B cell (primary cell): ENCODE results near the gene KCNF1. TPM values are rescaled to one million over a fixed set of nuclear protein-coding genes. Genes with fewer than 3 reads are reported as not detected.

Experiments
- ATAC-seq: fragments of 200-7000 bp; cut with Tn5 transposase; one replicate; pipeline ENCODE4 v1.10.0; 2021; ENCODE audit warnings: low read depth, mild to moderate bottlenecking, moderate number of reproducible peaks, moderate library complexity
- CTCF ChIA-PET: fragments of 350-600 bp; sonication (Branson Sonifier 250); formaldehyde crosslinking; loops from one replicate; lab custom pipeline; 2021; ENCODE audit warnings: antibody characterized with exemption, inconsistent platforms; lab: Charles Lee
- POLR2A ChIA-PET: fragments of 350-600 bp; sonication (Branson Sonifier 250); formaldehyde crosslinking; loops from one replicate; lab custom pipeline; 2021; ENCODE audit warnings: antibody characterized with exemption; lab: Charles Lee
- DNase-seq: peaks from one replicate; pipeline ENCODE4 v3.0.0; 2013
- H2AFZ ChIP-seq: 2 replicates; pipeline ENCODE4 v1.6.1; 2012; ENCODE audit warnings: mild to moderate bottlenecking, low read depth, low read length; ENCODE audit not compliant: insufficient read depth, poor library complexity, severe bottlenecking
- H3K27ac ChIP-seq, 2 donors: 1 replicate in 1 of 2; 2 replicates in 1 of 2; pipeline ENCODE4 v1.5.1; 2012 to 2013; ENCODE audit warnings: low read length in 2 of 2, mild to moderate bottlenecking in 2 of 2, moderate library complexity in 1 of 2
- H3K27me3 ChIP-seq, 4 experiments: fragments of 200-600 bp in 1 of 4; sonication (generic) in 1 of 4; replicated peaks in 1 of 4; 1 replicate in 2 of 4; 2 replicates in 2 of 4; pipeline versions ENCODE4 v1.6.1 to v1.7.0; 2013 to 2016; ENCODE audit warnings: low read length in 3 of 4, mild to moderate bottlenecking in 2 of 4, mixed read lengths in 1 of 4, moderate library complexity in 1 of 4; ENCODE audit not compliant: insufficient read depth in 4 of 4, control insufficient read depth in 3 of 4; ENCODE audit errors: control extremely low read depth in 1 of 4
- H3K36me3 ChIP-seq, 2 experiments: replicated peaks in 1 of 2; 1 replicate in 1 of 2; 2 replicates in 1 of 2; pipeline versions ENCODE4 v1.6.1 to v1.7.1; 2013; ENCODE audit warnings: low read length in 1 of 2; ENCODE audit not compliant: insufficient read depth in 2 of 2, control insufficient read depth in 1 of 2; ENCODE audit errors: control extremely low read depth in 1 of 2, extremely low read depth in 1 of 2
- H3K4me1 ChIP-seq, 2 donors: fragments of 200-600 bp in 1 of 2; sonication (generic) in 1 of 2; 1 replicate in 1 of 2; 2 replicates in 1 of 2; pipeline versions ENCODE4 v1.5.1 to v1.6.1; 2013 to 2017; ENCODE audit warnings: low read length in 2 of 2; ENCODE audit not compliant: control insufficient read depth in 2 of 2, insufficient read depth in 2 of 2
- H3K4me2 ChIP-seq: replicated peaks from 2 replicates; pipeline ENCODE3; 2012; ENCODE audit warnings: mild to moderate bottlenecking, low read depth, low read length; ENCODE audit not compliant: poor library complexity, severe bottlenecking
- H3K4me3 ChIP-seq, 5 experiments: fragments of 200-600 bp in 1 of 5; sonication (generic) in 1 of 5; 1 replicate in 3 of 5; 2 replicates in 2 of 5; pipeline versions ENCODE4 v1.5.1 to v1.7.0; 2011 to 2016; ENCODE audit warnings: low read length in 4 of 5, mild to moderate bottlenecking in 4 of 5, low read depth in 2 of 5, control low read depth in 1 of 5, moderate library complexity in 1 of 5; ENCODE audit not compliant: insufficient read depth in 1 of 5; ENCODE audit errors: control extremely low read depth in 1 of 5, extremely low read depth in 1 of 5
- H3K79me2 ChIP-seq: fragments of 200-600 bp; sonication (generic); one replicate; pipeline ENCODE4 v1.6.0; 2016; ENCODE audit warnings: low read length; ENCODE audit not compliant: control insufficient read depth, insufficient read depth
- H3K9ac ChIP-seq: fragments of 200-600 bp; sonication (generic); 2 replicates; pipeline ENCODE4 v1.6.1; 2017; ENCODE audit warnings: mild to moderate bottlenecking, low read length, moderate library complexity
- H3K9me3 ChIP-seq, 3 donors: one replicate each; pipeline versions ENCODE4 v1.6.1 to v1.7.1; 2013; ENCODE audit warnings: low read length in 2 of 3; ENCODE audit not compliant: control insufficient read depth in 2 of 3, insufficient read depth in 1 of 3; ENCODE audit errors: control extremely low read depth in 1 of 3
- H4K20me1 ChIP-seq: 2 replicates; pipeline ENCODE4 v1.6.0; 2012; ENCODE audit warnings: mild to moderate bottlenecking, low read length; ENCODE audit not compliant: insufficient read depth, control insufficient read depth, poor library complexity, severe bottlenecking
- H3K27ac Mint-ChIP-seq: one replicate; pipeline ENCODE4 v1.8.0; 2021; ENCODE audit warnings: mixed read lengths
- H3K27me3 Mint-ChIP-seq: one replicate; pipeline ENCODE4 v1.8.0; 2021; ENCODE audit warnings: mixed read lengths
- H3K4me1 Mint-ChIP-seq: one replicate; pipeline ENCODE4 v1.8.0; 2021; ENCODE audit warnings: mixed read lengths
- H3K4me3 Mint-ChIP-seq: one replicate; pipeline ENCODE4 v1.8.0; 2021; ENCODE audit warnings: mixed read lengths
- H3K9me3 Mint-ChIP-seq: one replicate; pipeline ENCODE4 v1.8.0; 2022; ENCODE audit warnings: mixed read lengths; ENCODE audit not compliant: insufficient read depth
- EZH2 ChIP-seq: IDR thresholded peaks from 2 replicates; pipeline ENCODE4 v1.6.1; 2012; ENCODE audit warnings: borderline replicate concordance, low read depth, mild to moderate bottlenecking, moderate library complexity, low read length; ENCODE audit not compliant: insufficient read depth, poor library complexity, severe bottlenecking
- WGBS: methylation state at CpG from one replicate; pipeline ENCODE4 v1.1.5; 2013; ENCODE audit warnings: missing lambda C conversion rate; ENCODE audit not compliant: insufficient coverage; 5-methylcytosine and 5-hydroxymethylcytosine counted together
- intact Hi-C: fragments of 100-400 bp; cut with micrococcal nuclease; formaldehyde crosslinking; loops from one replicate; pipeline ENCODE4 v1.10.0; 2022
- polyA plus RNA-seq: library from polyadenylated mRNA; depleted of rRNA; stranded (reverse); fragments of >200 nt; gene quantifications from 2 replicates; pipeline ENCODE4 v1.2.3, GENCODE V29; 2012
- total RNA-seq, 2 donors: library from RNA; stranded (reverse); fragments of 120-200 nt in 1 of 2; gene quantifications; 1 replicate in 1 of 2; 2 replicates in 1 of 2; pipeline versions ENCODE4 v1.2.3 to v1.2.4, GENCODE V29; 2013 to 2022
- TF ChIP-seq, protein P1 (sequence below): fragments of 200-600 bp; IDR thresholded peaks from one replicate; pipeline ENCODE4 v1.8.0; 2022; ENCODE audit warnings: antibody characterized with exemption, mild to moderate bottlenecking

KCNF1 gene
- total and polyA plus RNA-seq, 2 donors (not counting 1 experiment from before 2014, with no cell fraction given), result not detected

DNA sequence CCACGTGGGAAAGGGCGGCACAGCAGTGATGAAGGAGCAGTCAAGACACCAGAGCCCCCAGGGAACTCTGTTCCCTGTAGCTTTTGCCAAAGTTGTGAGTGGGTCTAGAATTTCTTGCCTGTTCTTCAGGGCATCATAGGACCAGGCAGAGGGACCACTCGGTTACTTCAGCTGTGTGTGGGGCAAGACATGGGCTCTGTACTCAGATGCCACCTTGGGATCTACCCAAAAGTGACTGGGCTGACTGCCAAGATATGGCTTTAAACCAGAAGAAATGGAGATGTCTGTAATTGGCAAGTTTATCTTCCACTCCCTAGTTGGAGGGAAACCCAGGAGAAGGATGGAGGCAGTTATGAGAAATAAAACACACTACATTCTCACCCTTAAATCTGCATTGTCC is 29.6 kb downstream of the KCNF1 start:
- no peak overlapping the region for H3K4me3 ChIP-seq
- H3K4me1 ChIP-seq, result no peaks in the 10 kb centered on the region
- H3K79me2 ChIP-seq, result no peaks in the 10 kb centered on the region
- H3K9ac ChIP-seq, result no peak overlapping the region
- ATAC-seq (no peak), DNase-seq (no peak)
- 88% methylated on average over 3 of the region's 3 CpGs for WGBS
- Mint-ChIP-seq H3K27me3 (peaks cover 19% of the 10 kb centered on the region), H3K9me3 (peaks cover 8% of the 10 kb centered on the region), H3K4me3 (no peak overlapping the region), H3K4me1 (no peaks in the 10 kb centered on the region), H3K27ac (no peak overlapping the region)
- intact Hi-C loops, result no loop called here
- no peaks in the 10 kb centered on the region for H3K36me3 ChIP-seq
- H2AFZ ChIP-seq, result no peak overlapping the region
- CTCF ChIA-PET, result no interaction called here
- POLR2A ChIA-PET, result no interaction called here
- H3K27ac ChIP-seq, result no peak overlapping the region
- H3K4me2 ChIP-seq, result no peak overlapping the region
- no peaks in the 10 kb centered on the region for H4K20me1 ChIP-seq
- no peaks in the 10 kb centered on the region for H3K27me3 ChIP-seq
- TF ChIP-seq EZH2, result no peak
- H3K9me3 ChIP-seq, result peaks cover 0 to 10% (median 7%) of the 10 kb centered on the region in 3 donors

DNA sequence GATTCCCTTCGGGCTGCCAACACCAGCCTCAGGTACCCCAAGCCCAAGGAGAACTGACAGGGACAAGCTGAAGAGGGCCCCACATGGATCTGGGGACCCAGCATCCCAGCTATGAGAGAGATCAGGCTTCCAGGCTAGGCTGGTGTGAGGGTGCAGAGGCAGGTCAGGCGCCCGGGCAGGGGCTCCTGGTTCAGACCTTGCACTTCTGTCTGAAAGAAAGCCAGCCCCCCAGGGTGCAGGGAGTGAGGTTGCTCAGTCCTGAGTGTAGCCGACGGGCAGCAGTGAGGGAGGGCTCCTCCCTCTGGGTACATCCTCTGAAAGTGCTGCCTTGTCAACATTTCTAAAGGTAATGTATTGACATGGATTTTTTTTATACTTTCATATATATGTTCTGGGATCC is 33.1 kb downstream of the KCNF1 start:
- no peaks in the 10 kb centered on the region for H3K36me3 ChIP-seq
- no peaks in the 10 kb centered on the region for H3K9me3 ChIP-seq
- Mint-ChIP-seq H3K4me3 (no peak overlapping the region), H3K27me3 (peaks cover 39% of the 10 kb centered on the region), H3K9me3 (no peaks in the 10 kb centered on the region), H3K4me1 (no peaks in the 10 kb centered on the region), H3K27ac (no peak overlapping the region)
- ChIA-PET POLR2A (no interaction called here), CTCF (no interaction called here)
- peaks cover 0 to 12% (median 0%) of the 10 kb centered on the region in 4 experiments for H3K27me3 ChIP-seq
- intact Hi-C loops, result no loop called here
- TF ChIP-seq, protein P1, sequence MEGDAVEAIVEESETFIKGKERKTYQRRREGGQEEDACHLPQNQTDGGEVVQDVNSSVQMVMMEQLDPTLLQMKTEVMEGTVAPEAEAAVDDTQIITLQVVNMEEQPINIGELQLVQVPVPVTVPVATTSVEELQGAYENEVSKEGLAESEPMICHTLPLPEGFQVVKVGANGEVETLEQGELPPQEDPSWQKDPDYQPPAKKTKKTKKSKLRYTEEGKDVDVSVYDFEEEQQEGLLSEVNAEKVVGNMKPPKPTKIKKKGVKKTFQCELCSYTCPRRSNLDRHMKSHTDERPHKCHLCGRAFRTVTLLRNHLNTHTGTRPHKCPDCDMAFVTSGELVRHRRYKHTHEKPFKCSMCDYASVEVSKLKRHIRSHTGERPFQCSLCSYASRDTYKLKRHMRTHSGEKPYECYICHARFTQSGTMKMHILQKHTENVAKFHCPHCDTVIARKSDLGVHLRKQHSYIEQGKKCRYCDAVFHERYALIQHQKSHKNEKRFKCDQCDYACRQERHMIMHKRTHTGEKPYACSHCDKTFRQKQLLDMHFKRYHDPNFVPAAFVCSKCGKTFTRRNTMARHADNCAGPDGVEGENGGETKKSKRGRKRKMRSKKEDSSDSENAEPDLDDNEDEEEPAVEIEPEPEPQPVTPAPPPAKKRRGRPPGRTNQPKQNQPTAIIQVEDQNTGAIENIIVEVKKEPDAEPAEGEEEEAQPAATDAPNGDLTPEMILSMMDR, result no peak
- TF ChIP-seq EZH2, result no peak
- DNase-seq, result no peak
- no peak overlapping the region for H3K9ac ChIP-seq
- no peak overlapping the region for H3K4me3 ChIP-seq
- no peak for ATAC-seq
- no peak overlapping the region for H3K27ac ChIP-seq
- H3K79me2 ChIP-seq, result no peaks in the 10 kb centered on the region
- H3K4me2 ChIP-seq, result no peak overlapping the region
- no peaks in the 10 kb centered on the region for H3K4me1 ChIP-seq
- 92% methylated on average over 3 of the region's 5 CpGs for WGBS
- no peak overlapping the region for H2AFZ ChIP-seq
- no peaks in the 10 kb centered on the region for H4K20me1 ChIP-seq
